GM21381 (cell line): Measurements from ENCODE around the gene MUC4.
"Not testable (repeated sequence)": the region's sequence is repeated elsewhere in the genome, so short reads cannot be mapped to it uniquely, and the experiment has no call there.

Experiments used
- ATAC-seq: cut with Tn5 transposase; IDR thresholded peaks from one replicate; pipeline ENCODE4 v1.9.1; 2021; ENCODE audit warnings: mild to moderate bottlenecking, moderate library complexity; ENCODE audit not compliant: unreplicated experiment

The MUC4 gene

DNA sequence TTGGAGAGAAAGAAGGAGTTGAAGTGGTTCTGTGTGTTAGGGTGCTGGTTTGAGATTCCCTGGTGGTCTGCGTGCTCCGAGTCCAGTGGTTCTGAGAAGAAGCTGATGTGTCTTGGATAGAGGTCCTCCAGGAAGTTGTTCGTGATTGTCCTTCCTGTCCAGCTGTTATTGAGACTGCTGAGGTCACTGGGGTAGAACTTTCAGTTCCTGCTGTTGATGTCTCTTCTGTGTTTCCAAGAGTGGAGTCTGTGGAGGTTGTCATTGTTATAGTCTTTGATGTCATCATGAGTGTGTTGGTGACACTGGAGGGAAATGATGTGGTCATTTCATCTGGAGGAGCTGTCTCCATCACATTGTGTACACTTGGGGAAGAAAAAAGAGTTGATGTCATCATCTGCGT is 20.8 kb downstream of the MUC4 start:
- ATAC-seq, result no peak

DNA sequence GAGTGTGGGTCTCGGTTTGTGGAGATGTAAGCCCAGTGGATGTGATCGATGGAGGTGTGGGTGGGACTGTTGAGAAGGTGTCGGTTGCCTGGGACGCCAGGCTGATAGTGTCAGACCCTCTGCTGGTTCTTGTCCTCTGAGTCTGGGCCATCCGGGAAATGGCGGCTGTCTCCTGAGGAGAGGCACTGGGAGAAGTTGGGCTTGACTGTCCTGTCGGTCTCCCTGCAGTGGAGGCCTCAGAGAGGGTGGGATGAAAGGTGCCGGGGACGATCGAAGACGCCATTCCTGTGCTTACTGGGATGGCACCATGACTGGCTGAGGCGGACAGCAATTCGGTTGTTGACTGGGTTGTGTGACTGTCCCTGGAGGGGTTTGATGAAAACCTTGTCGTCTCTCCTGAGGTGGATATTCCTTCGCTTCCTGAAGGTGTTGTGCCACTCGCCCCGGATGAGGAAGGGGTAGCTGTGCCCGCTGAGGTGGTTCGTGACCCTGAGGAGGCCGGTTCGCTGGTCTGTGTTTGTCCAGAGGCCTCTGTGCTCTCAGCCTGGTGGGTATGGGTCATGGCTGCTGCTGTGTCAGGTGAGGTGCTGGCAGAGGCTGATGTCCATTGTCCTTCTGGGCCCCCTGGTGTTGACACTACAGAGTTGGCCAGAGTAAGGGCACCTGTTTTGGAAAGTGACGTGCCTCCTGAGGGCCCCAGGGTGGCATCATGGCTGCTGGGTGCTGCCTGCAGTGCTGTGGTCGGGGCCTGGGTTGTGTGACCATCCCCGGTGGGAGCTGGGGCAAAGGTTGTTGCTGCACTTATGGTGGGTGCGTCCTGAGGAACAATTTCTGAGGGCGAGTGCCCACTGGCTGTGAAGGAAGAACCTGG is 22.8 kb downstream of the MUC4 start:
- no peak for ATAC-seq

DNA sequence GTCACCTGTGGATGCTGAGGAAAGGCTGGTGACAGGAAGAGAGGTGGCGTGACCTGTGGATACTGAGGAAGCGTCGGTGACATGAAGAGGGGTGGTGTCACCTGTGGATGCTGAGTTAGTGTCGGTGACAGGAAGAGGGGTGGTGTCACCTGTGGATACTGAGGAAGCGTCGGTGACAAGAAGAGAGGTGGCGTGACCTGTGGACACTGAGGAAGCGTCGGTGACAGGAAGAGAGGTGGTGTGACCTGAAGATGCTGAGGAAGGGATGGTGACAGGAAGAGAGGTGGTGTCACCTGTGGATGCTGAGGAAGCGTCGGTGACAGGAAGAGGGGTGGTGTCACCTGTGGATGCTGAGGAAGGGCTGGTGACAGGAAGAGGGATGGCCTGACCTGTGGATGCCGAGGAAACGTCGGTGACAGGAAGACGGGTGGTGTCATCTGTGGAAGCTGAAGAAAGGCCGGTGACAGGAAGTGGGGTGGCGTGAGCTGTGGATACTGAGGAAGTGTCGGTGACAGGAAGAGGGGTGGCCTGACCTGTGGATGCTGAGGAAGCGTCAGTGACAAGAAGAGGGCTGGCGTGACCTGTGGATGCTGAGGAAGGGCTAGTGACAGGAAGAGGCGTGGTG is 25.8 kb downstream of the MUC4 start:
- ATAC-seq, result not testable (repeated sequence)

DNA sequence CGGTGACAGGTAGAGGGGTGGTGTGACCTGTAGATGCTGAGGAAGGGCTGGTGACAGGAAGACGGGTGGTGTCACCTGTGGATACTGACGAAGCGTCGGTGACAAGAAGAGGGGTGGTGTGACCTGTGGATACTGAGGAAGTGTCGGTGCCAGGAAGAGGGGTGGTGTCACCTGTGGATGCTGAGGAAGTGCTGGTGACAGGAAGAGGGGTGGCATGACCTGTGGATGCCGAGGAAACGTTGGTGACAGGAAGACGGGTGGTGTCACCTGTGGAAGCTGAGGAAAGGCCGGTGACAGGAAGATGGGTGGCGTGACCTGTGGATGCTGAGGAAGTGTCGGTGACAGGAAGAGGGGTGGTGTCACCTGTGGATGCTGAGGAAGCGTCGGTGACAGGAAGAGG is 27.7 kb downstream of the MUC4 start:
- ATAC-seq, result not testable (repeated sequence)

DNA sequence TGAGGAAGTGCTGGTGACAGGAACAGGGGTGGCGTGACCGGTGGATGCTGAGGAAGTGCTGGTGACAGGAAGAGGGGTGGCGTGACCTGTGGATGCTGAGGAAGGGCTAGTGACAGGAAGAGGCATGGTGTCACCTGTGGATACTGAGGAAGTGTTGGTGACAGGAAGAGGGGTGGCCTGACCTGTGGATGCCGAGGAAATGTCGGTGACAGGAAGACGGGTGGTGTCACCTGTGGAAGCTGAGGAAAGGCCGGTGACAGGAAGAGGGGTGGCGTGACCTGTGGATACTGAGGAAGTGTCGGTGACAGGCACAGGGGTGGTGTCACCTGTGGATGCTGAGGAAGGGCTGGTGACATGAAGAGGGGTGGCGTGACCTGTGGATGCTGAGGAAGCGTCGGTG is 30.5 kb downstream of the MUC4 start:
- ATAC-seq, result not testable (repeated sequence)

DNA sequence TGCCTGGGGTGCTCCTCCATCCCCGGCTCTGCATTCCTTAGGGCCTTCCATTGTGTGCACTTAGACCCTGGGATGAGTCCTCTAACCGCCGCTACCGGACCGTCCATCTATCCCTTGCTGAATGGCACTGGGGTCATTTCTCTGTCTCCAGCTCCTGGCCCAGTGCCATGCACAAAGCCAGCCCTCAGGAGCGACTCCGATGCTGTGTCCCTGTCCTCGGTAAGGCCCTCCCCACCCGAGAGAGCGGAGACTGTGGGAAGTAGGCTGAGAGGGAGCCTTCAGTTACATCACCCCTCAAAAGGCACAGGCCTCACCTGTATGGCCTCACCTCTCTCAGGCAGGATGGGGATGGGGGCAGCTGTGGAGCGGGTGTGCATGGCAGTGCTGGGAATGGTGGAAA is 33.8 kb downstream of the MUC4 start:
- ATAC-seq, result no peak

DNA sequence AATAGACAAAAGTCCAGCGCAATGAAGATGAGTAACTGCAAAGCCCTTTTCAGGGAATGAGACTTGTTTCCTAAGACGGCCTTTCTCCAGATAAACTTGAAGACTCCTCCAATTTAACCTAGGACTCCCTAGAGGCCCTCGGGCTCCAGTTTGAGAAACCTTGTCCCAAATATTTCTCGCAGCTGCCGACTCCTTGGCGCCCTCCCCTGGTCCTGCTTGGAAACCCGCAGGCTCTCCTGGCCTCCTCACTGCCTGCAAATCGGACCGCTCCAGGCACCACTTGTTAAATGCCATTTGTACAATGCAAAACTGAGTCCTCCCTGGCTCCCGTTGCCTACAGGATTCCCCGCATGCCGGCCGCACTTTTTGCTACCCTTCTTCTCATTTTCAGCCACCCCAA is 36.8 kb downstream of the MUC4 start:
- ATAC-seq, result no peak

DNA sequence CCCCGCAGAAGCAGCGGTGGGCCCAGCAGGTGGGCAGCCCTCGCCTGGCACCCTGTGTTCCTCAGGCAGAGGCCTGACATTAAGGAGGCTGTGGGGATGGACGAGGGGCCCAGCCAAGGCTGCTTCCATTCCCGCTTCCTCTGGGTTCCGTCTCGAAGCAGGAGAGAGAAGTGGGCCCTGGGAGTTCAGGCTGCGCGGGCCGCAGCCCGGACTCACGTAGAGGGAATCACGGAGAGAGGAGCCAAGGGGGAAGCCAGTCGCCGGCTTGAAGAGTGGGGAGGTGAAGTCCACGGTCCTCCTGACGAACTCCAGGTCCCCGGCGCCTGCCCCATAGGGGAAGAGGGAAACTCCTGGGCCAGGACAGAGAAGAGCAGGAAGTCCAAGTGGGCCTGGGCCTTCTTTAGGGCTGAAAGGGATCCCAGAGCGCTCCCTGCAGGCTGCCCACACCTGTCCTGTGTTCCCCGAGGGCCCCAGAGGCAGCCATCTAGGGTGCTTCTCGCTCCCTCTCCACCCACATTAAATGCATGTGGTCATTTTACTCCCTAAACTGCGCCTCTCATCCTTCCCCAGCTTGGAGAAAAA is 37.7 kb downstream of the MUC4 start:
- no peak for ATAC-seq

DNA sequence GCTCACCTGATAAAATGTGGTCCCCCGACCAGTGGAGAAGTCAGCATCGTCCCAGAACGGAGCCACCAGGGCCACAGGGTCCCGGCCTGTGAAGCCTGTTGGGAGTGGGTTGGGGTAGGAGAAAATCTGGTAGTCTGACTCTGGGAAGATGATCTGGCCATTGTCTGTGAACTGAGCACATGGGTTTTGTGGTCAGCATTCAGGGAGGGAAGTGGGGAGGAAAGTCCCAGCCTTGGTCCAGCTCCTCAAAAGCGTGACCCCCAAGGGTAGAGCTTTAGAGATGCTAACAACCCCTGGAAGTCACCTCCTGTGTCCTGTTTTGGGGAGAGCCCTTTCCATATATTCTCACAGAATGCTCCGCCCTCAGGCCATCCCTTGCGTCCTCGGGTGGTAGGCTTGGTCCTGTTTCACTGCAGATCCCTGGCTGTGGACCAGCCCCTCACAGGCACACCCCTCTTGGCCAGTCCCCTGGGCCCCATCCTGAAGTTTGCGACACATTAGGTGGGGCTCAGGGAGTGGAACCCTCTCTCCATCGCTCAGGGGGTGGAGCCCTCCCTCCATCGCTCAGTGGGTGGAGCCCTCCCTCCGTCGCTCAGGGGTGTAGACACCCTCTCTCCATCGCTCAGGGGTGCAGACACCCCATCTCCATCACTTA is 40.0 kb downstream of the MUC4 start:
- no peak for ATAC-seq

DNA sequence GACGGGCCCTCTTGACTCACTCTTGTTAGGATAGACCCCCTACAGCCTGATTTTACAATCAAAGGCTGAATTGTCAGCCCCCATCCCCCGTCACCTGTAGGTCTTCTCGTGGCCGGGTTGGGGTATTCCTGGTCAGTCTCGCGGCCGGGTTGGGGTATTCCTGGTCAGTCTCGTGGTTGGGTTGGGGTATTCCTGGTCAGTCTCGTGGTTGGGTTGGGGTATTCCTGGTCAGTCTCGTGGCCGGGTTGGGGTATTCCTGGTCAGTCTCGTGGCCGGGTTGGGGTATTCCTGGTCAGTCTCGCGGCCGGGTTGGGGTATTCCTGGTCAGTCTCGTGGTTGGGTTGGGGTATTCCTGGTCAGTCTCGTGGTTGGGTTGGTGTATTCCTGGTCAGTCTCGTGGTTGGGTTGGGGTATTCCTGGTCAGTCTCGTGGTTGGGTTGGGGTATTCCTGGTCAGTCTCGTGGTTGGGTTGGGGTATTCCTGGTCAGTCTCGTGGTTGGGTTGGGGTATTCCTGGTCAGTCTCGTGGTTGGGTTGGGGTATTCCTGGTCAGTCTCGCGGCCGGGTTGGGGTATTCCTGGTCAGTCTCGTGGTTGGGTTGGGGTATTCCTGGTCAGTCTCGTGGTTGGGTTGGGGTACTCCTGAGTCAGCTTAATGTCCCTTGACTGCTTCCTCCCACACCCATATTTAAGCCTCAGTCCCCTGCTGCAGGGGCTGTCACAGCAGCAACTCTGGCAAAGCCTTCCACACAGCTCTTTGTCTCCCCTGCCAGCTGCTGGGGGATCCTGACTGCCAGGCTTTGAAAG is 40.7 kb downstream of the MUC4 start:
- ATAC-seq, result not testable (repeated sequence)

DNA sequence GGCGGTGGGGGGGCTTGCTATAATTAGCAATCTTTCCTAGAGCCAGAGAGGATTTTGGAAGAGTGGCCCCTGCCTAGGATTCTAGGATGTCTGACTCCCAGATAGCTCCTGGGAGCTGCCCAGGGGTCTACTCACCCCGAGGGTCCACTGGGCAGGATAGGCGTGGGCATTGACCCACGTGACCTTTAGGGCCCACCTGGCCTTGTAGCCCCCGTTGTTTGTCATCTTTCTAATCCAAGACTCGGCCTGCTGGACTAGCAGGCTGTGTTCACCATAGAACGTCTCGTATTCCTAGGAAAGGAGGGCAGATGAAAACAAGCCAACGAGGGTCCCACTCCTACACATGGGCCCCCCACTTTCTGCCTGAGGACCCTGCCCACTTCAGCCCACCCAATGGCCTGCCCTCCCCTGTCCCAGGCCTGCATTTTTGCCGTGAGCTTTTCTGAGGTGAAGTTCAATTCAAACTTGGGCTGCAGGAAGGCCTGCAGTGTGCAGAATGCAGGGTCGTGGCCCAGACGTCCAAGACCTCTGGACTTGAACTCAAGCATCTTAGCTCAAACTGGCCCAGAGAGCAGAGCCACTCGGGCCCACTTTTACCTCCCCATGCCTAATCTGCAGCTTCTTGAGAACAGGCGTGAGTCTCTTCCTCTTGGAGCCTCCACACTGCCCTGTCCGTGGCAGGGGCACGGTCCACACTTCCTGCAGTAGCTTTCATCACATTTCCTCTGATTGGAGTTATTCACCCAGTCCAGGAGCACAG is 41.5 kb downstream of the MUC4 start:
- no peak for ATAC-seq

DNA sequence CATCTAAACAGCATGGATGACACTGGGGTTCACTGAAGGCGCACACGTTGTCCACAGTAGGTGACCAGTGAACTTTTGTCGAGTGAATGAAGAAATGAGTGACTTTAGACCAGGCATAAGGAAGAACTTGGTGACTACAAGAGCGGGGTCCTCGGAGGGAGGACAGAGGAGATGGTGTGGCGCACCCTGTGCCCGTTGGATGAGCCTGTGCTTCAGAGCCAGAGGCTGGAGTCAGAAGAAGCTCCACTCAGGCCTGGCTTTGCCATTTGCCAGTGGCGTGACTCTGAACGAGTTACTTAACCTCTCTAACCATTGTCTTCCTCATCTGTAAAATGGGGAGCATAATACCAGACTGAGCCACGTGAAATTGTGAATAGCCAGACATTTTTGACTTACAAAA is 42.2 kb downstream of the MUC4 start:
- ATAC-seq, result no peak

DNA sequence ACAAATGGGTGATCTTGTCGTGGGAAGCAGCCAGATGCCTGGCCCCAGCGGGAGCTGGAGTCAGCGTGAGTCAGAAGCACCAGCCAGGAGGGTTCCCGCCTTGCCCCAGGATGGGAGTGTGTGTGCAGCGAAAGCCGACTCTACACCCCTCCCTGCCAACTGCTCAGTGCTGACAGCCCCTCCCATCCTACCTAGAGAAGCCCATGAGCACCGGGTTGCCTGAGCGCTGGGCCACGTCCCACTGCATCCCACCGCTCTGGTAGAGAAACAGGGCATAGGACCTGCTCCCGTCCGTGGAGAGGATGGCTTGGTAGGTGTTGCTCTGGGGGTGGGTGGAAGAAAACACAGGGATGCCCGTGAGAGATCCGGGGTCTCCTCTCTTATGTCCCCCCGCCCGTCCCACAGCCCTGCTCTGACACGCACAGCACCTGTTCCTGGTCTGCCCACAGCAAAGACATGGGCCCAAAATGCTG is 42.9 kb downstream of the MUC4 start:
- no peak for ATAC-seq

DNA sequence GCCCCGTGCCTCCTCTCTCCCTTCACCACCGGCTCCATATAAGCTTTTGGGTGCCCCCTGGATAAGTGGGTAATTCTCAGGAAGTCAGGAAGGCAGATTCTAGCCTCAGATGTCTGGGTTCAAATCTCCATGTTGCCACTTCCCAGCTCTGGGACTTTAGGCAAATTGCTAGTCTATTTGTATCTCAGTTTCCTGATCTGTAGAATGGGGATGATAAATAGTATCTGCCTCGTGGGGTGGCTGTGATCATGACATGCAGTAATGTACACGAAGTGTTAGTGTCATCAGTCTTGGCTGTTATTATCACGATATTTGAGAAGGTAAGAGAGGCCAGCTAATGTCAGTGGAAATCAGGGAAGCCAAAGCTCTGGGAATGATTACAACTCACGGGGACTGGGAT is 43.3 kb downstream of the MUC4 start:
- ATAC-seq, result no peak

DNA sequence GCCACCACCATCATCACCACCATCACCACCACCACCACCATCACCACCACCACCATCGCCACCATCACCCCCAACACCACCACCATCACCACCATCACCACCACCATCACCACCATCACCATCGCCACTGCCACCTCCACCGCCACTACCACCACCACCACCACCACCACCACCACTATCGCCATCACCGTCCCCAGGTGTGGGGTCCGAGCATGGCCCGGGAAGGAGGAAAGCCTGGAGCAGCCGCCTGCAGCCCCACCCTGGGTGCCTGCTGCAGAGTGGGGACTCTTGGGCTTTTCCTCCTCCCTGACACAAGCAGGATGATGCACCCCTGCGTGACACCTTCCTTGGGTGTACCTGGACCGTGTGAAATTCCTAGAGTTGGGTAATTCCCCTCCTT is 43.9 kb downstream of the MUC4 start:
- no peak for ATAC-seq

DNA sequence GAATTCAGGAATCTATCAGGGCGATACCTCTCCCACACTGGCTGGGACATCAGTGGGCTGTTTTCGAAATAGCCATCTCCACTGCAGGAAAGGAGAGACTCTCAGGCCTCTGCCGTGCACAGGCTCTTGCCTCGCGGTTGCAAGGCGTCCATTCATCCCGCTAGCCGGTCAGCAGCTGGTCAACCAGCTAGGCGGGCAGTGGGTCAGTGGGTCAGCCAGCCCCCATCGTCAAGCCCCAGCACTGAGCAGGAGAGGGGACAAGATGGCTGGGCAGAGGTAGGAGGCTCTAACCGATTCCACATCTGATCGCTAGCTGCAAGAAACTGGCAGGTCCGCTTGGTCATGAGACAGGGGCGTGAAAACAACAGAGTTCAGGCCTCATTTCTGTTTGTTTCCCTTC is 45.1 kb downstream of the MUC4 start:
- no peak for ATAC-seq

DNA sequence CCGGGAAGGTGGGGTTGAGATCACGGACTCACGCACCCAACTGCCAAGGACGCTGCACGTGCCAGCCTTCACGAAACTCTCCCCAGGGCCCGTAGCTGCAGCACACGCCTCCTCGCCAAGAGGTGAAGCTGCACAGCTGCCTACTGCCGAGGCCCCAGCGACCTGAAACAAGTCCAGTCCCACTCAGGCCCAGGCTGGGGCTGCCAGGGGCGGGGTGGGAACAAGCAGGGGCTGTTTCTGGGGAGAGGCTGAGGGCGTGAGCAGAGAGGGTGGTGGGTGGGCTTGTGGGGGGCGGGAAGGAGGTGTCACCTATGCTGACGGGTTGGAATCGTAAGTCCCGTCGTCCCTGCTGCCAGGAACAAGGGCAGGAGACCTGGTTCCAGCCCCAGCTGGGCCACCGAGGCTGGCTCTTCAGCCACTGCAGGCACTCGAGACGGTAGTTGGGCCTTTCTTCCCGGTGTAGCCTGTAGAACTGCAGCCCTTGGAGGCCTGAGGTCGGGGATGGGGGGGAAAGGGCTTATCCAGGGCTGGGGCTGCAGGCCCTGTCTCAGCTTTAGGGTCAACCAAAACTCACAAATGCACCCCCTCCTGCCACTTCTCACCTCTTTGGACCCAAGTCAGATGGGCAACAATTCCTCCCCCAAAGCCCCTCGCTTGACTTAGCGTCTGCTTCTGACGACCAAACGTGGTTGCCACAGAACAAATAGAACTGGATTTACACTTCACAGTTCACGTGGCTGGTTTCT is 46.6 kb downstream of the MUC4 start:
- ATAC-seq, result no peak

DNA sequence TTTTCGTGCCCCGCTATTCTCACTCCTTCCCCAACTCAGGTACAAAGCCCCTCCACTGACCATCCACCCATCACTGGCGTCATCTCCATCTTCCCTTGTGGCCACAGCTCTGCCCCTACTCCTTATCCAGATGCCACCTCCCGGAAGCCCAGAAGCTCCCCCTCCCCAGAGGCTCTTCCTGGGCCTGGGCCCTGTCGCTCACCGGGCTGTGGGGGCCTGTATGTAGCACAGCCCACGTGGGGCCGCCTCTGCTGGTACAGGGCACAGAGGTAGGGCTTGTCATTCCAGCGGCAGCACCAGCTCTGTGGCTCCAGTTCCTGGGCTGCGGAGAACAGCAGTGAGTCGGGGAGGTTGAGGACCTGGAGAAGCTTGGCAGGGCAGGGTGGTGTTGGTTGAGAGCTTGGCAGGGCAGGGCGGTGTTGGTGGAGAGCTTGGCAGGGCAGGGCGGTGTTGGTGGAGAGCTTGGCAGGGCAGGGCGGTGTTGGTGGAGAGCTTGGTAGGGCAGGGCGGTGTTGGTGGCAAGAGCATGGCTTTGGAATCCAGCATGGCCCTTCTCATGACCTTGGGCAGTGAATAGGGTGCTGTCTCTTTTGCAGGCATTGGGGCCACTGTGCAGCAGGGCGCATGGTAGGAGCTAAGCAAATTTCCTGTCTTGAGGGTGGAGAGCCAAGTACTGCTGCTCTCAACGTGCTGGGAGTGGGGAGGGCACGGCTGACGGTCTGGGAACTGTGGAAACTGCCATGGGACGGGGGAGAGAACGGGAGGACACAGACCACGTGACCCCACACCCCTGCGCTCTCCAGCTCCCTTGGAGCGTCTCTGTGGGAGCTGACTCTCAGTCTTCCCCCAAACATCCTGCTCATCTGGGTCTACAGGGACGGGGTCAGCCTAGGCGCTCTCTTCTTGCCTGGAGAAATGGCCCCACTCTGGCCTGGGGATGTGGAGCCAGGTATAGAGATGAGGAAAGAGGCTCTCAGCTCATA is 47.6 kb downstream of the MUC4 start:
- ATAC-seq, result no peak
